Measurements from ENCODE around the gene PADI1. TPM values are rescaled to one million over a fixed set of nuclear protein-coding genes. Genes with fewer than 3 reads are reported as not detected.

Gene PADI1
- total and polyA plus RNA-seq, 2 of the 8 experiments (the other 6 are each of a cell fraction or from before 2014, with no cell fraction given) = 0.20 to 0.30 TPM

DNA sequence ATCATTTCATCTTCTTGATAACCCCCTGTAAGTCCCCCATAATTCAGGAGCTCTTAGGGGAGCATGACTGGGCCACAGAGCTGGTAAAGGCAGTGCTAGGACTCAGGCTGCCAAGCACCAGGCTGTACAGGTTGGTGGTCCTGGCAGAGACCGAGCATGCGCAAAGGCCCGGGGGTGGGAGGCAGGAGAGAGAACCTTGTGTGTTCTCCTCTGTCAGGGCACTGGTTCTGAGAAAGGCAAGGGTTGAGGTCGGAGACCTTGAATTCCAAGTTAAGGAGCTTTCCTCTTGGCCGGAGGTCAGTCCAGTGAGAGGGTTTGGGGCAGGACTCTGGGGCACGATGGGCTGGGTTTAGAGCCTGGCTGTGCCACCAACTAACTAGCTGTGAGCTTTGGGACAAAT is 67.1 kb downstream of the PADI1 start (continued):
- TF ChIP-seq ZNF274 (IDR thresholded peaks at IDR 0.05; ENCODE audit: borderline replicate concordance, extremely low read depth, low read length) = no peak
